DMS79 treated with DMSO at 0.1 percent for 48 hours (cell line): Measurements from ENCODE around the gene RERG.

Experiments used
- DNase-seq: peaks from one replicate; lab custom pipeline; 2025; lab: John Stamatoyannopoulos, UW

Gene RERG

GRCh38 chr12:15186597-15186996 is 34.6 kb downstream of the RERG start:
- DNase-seq = no peak

GRCh38 chr12:15184484-15184883 is 36.7 kb downstream of the RERG start:
- DNase-seq = no peak

- DNase-seq = no peak
Measured at GRCh38 chr12:15183821-15184220, 37.4 kb downstream of the RERG start.

GRCh38 chr12:15181017-15181683 is 40.1 kb downstream of the RERG start:
- DNase-seq = no peak

GRCh38 chr12:15180325-15180724 is 40.9 kb downstream of the RERG start:
- DNase-seq = no peak

- no peak for DNase-seq
Measured at GRCh38 chr12:15179672-15180071, 41.5 kb downstream of the RERG start.

GRCh38 chr12:15173142-15173541 is 48.1 kb downstream of the RERG start:
- no peak for DNase-seq

- no peak for DNase-seq
Measured at GRCh38 chr12:15172060-15172822, 49.0 kb downstream of the RERG start.

- no peak for DNase-seq
Measured at GRCh38 chr12:15171012-15171655, 50.1 kb downstream of the RERG start.

- DNase-seq = no peak
Measured at GRCh38 chr12:15168026-15168678, 53.1 kb downstream of the RERG start.

- DNase-seq = no peak
Measured at GRCh38 chr12:15165012-15165659, 56.1 kb downstream of the RERG start.

- DNase-seq = no peak
Measured at GRCh38 chr12:15163030-15163976, 57.9 kb downstream of the RERG start.

- DNase-seq = no peak
Measured at GRCh38 chr12:15158083-15158482, 63.1 kb downstream of the RERG start.

GRCh38 chr12:15157269-15157671 is 63.9 kb downstream of the RERG start:
- DNase-seq = no peak

GRCh38 chr12:15155271-15155670 is 65.9 kb downstream of the RERG start:
- peak; percentile 8 for DNase-seq

- no peak for DNase-seq
Measured at GRCh38 chr12:15154103-15154502, 67.1 kb downstream of the RERG start.

- no peak for DNase-seq
Measured at GRCh38 chr12:15152868-15153267, 68.3 kb downstream of the RERG start.

GRCh38 chr12:15152456-15152855 is 68.8 kb downstream of the RERG start:
- DNase-seq = no peak

GRCh38 chr12:15151161-15152091 is 69.8 kb downstream of the RERG start:
- peak; percentile 4 for DNase-seq

GRCh38 chr12:15146585-15146984 is 74.6 kb downstream of the RERG start:
- DNase-seq = no peak
